NB4 (cell line): Measurements from ENCODE around the gene MRPL18.

Experiments used
- MAX ChIP-seq: IDR thresholded peaks from 2 replicates; pipeline ENCODE4 v1.6.1; 2011; ENCODE audit warnings: low read depth, low read length
- MYC ChIP-seq: IDR thresholded peaks from 2 replicates; pipeline ENCODE4 v1.6.1; 2011; ENCODE audit warnings: low read depth, low read length

- TF ChIP-seq MAX (no peak), MYC (no peak)
Measured at GRCh38 chr6:159808647-159809046, 18.4 kb downstream of the MRPL18 start.
